Natural killer cell (primary cell): ENCODE measurements around the gene FAM240B. TPM values are rescaled to one million over a fixed set of nuclear protein-coding genes. Genes with fewer than 3 reads are reported as not detected.

Source experiments
- ATAC-seq, 3 donors: fragments of 150-1000 bp in 2 of 3; fragments of 200-7000 bp in 1 of 3; cut with Tn5 transposase; 1 replicate in 1 of 3; 2 replicates in 2 of 3; pipeline ENCODE4 v1.10.0; 2021; ENCODE audit warnings: mild to moderate bottlenecking in 2 of 3, moderate library complexity in 2 of 3
- DNase-seq, 2 donors: peaks; one replicate each; pipeline versions ENCODE4 v3.0.0 to v3.0.0-alpha.2; 2013 to 2021; ENCODE audit warnings: mixed read lengths in 1 of 2
- H3K27ac ChIP-seq: one replicate; pipeline ENCODE4 v1.5.1; 2013; ENCODE audit warnings: mild to moderate bottlenecking, low read length
- H3K27me3 ChIP-seq: one replicate; pipeline ENCODE4 v1.6.1; 2013; ENCODE audit warnings: low read length; ENCODE audit not compliant: control insufficient read depth, insufficient read depth
- H3K36me3 ChIP-seq: one replicate; pipeline ENCODE4 v1.6.1; 2013; ENCODE audit warnings: low read length; ENCODE audit not compliant: control insufficient read depth, insufficient read depth
- H3K4me1 ChIP-seq: one replicate; pipeline ENCODE4 v1.6.1; 2013; ENCODE audit warnings: low read length; ENCODE audit not compliant: control insufficient read depth, insufficient read depth
- H3K4me3 ChIP-seq: one replicate; pipeline ENCODE4 v1.5.1; 2013; ENCODE audit warnings: low read length
- H3K9me3 ChIP-seq: one replicate; pipeline ENCODE4 v1.6.1; 2013; ENCODE audit warnings: low read length; ENCODE audit not compliant: control insufficient read depth, insufficient read depth
- H3K27ac Mint-ChIP-seq, 2 donors: one replicate each; pipeline ENCODE4 v1.8.0; 2022; ENCODE audit warnings: mild to moderate bottlenecking in 2 of 2, mixed read lengths in 2 of 2, moderate library complexity in 1 of 2
- H3K27me3 Mint-ChIP-seq, 2 donors: one replicate each; pipeline ENCODE4 v1.8.0; 2022; ENCODE audit warnings: low read depth in 2 of 2, mixed read lengths in 2 of 2
- H3K36me3 Mint-ChIP-seq: one replicate; pipeline ENCODE4 v1.8.0; 2022; ENCODE audit warnings: mixed read lengths
- H3K4me1 Mint-ChIP-seq, 2 donors: one replicate each; pipeline ENCODE4 v1.8.0; 2022; ENCODE audit warnings: mixed read lengths in 2 of 2
- H3K4me3 Mint-ChIP-seq: one replicate; pipeline ENCODE4 v1.8.0; 2022; ENCODE audit warnings: mild to moderate bottlenecking, moderate library complexity, mixed read lengths
- H3K9me3 Mint-ChIP-seq, 2 donors: one replicate each; pipeline ENCODE4 v1.8.0; 2022; ENCODE audit warnings: mixed read lengths in 2 of 2
- CTCF ChIP-seq: fragments of 200-600 bp; IDR thresholded peaks from one replicate; pipeline ENCODE4 v1.8.0; 2022; ENCODE audit warnings: antibody characterized with exemption
- WGBS: methylation state at CpG from one replicate; pipeline ENCODE4 v1.1.7; 2013; ENCODE audit warnings: missing lambda C conversion rate; ENCODE audit not compliant: insufficient coverage; 5-methylcytosine and 5-hydroxymethylcytosine counted together
- intact Hi-C: fragments of 100-400 bp; cut with micrococcal nuclease; formaldehyde crosslinking; loops from one replicate; pipeline ENCODE4 v1.14.2; 2022
- total RNA-seq, 4 donors: library from RNA; stranded (reverse); fragments of 120-200 nt in 1 of 4; gene quantifications; one replicate each; pipeline versions ENCODE4 v1.2.3 to v1.2.4, GENCODE V29; 2013 to 2022

FAM240B gene
- total RNA-seq, 3 donors from 2014 or later (not counting 1 experiment from before 2014, with no cell fraction given) = not detected

GRCh38 chr9:38670542-38671371 lies 49.2 kb downstream of the FAM240B start:
- no peak for ATAC-seq

GRCh38 chr9:38668791-38669466 lies 51.0 kb downstream of the FAM240B start:
- Mint-ChIP-seq H3K27me3 (peaks cover 6 to 12% of the 10 kb centered on the region in 2 donors), H3K36me3 (no peaks in the 10 kb centered on the region), H3K4me1 (peaks cover 6 to 9% of the 10 kb centered on the region in 2 donors), H3K4me3 (no peak overlapping the region), H3K9me3 (no peaks in the 10 kb centered on the region), H3K27ac (no peak overlapping the region)
- Histone ChIP-seq H3K9me3 (no peaks in the 10 kb centered on the region), H3K27me3 (no peaks in the 10 kb centered on the region), H3K27ac (no peak overlapping the region), H3K4me3 (no peak overlapping the region), H3K4me1 (peaks cover 5% of the 10 kb centered on the region), H3K36me3 (no peaks in the 10 kb centered on the region)
- TF ChIP-seq CTCF = no peak
- 94% methylated on average over 10 of the region's 10 CpGs for whole genome bisulfite sequencing
- ATAC-seq = no peak
- intact Hi-C loops = no loop called here
- no peak for DNase-seq

More at GRCh38 chr9:38670542-38671371, 49.2 kb downstream of the FAM240B start:
- Mint-ChIP-seq H3K9me3 (no peaks in the 10 kb centered on the region), H3K36me3 (no peaks in the 10 kb centered on the region), H3K27me3 (peaks cover 3 to 5% of the 10 kb centered on the region in 2 donors), H3K27ac (no peak overlapping the region), H3K4me3 (no peak overlapping the region), H3K4me1 (peaks cover 6 to 9% of the 10 kb centered on the region in 2 donors)
- no peak overlapping the region for H3K27ac ChIP-seq
- WGBS = 79% methylated on average over 2 of the region's 5 CpGs
- H3K4me3 ChIP-seq = no peak overlapping the region
- no peaks in the 10 kb centered on the region for H3K36me3 ChIP-seq
- peaks cover 5% of the 10 kb centered on the region for H3K4me1 ChIP-seq
- H3K9me3 ChIP-seq = no peaks in the 10 kb centered on the region
- intact Hi-C loops = no loop called here
- TF ChIP-seq CTCF = no peak
- no peaks in the 10 kb centered on the region for H3K27me3 ChIP-seq
- DNase-seq = no peak

GRCh38 chr9:38662763-38663593 lies 57.0 kb downstream of the FAM240B start:
- intact Hi-C loops = no loop called here
- Histone ChIP-seq H3K36me3 (no peaks in the 10 kb centered on the region), H3K27ac (no peak overlapping the region), H3K4me3 (no peak overlapping the region), H3K4me1 (no peaks in the 10 kb centered on the region), H3K9me3 (no peaks in the 10 kb centered on the region), H3K27me3 (no peaks in the 10 kb centered on the region)
- Mint-ChIP-seq H3K4me1 (no peaks in the 10 kb centered on the region), H3K27ac (no peak overlapping the region), H3K27me3 (peaks cover 20 to 57% of the 10 kb centered on the region in 2 donors), H3K4me3 (no peak overlapping the region), H3K9me3 (no peaks in the 10 kb centered on the region), H3K36me3 (no peaks in the 10 kb centered on the region)
- no peak for TF ChIP-seq CTCF
- DNase-seq = no peak
- no peak for ATAC-seq
- 77% methylated on average over 5 of the region's 8 CpGs for WGBS
